Liver (tissue), 9 donors: ENCODE results near the gene DMTF1. TPM values are rescaled to one million over a fixed set of nuclear protein-coding genes. Genes with fewer than 3 reads are reported as not detected.

Experiments used
- DNase-seq: peaks from one replicate; pipeline ENCODE4 v3.0.0-alpha.2; 2017; ENCODE audit warnings: low spot score
- H3K27ac ChIP-seq, 2 donors: one replicate each; pipeline ENCODE4 v1.7.0; 2013; ENCODE audit warnings: inconsistent platforms in 2 of 2, low read length in 2 of 2, control low read depth in 1 of 2, low read depth in 1 of 2, mild to moderate bottlenecking in 1 of 2
- H3K27me3 ChIP-seq, 4 donors: one replicate each; pipeline versions ENCODE4 v1.6.1 to v1.7.0; 2013; ENCODE audit warnings: low read length in 3 of 4, inconsistent platforms in 1 of 4, mild to moderate bottlenecking in 1 of 4, moderate library complexity in 1 of 4; ENCODE audit not compliant: control insufficient read depth in 4 of 4, insufficient read depth in 4 of 4
- H3K36me3 ChIP-seq, 4 donors: one replicate each; pipeline versions ENCODE4 v1.6.1 to v1.7.0; 2013; ENCODE audit warnings: low read length in 3 of 4, mild to moderate bottlenecking in 3 of 4, low read depth in 1 of 4, moderate library complexity in 1 of 4; ENCODE audit not compliant: control insufficient read depth in 4 of 4, insufficient read depth in 3 of 4
- H3K4me1 ChIP-seq, 4 donors: one replicate each; pipeline versions ENCODE4 v1.6.1 to v1.7.0; 2013; ENCODE audit warnings: low read length in 3 of 4, mild to moderate bottlenecking in 3 of 4, moderate library complexity in 1 of 4; ENCODE audit not compliant: control insufficient read depth in 4 of 4, insufficient read depth in 4 of 4
- H3K4me3 ChIP-seq, 3 donors: one replicate each; pipeline versions ENCODE4 v1.6.1 to v1.7.0; 2013; ENCODE audit warnings: low read length in 3 of 3, control low read depth in 1 of 3, low read depth in 1 of 3, mild to moderate bottlenecking in 1 of 3
- H3K9ac ChIP-seq, 2 donors: one replicate each; pipeline ENCODE4 v1.7.0; 2013; ENCODE audit warnings: low read length in 2 of 2, mild to moderate bottlenecking in 2 of 2, moderate library complexity in 2 of 2, control low read depth in 1 of 2, low read depth in 1 of 2
- H3K9me3 ChIP-seq, 4 donors: one replicate each; pipeline versions ENCODE4 v1.6.1 to v1.7.0; 2013; ENCODE audit warnings: low read length in 3 of 4; ENCODE audit not compliant: control insufficient read depth in 4 of 4
- CTCF ChIP-seq: fragments of 150-350 bp; IDR thresholded peaks from 2 replicates; pipeline ENCODE4 v1.5.1; 2017; ENCODE audit warnings: improper control_type of control experiment, low read depth, low read length; ENCODE audit not compliant: missing input control
- EGR1 ChIP-seq, 2 donors: IDR thresholded peaks; 2 replicates each; pipeline ENCODE4 v1.6.1; 2016 to 2018; ENCODE audit warnings: antibody characterized with exemption in 2 of 2, low read depth in 2 of 2
- FOXA1 ChIP-seq: IDR thresholded peaks from 2 replicates; pipeline ENCODE4 v1.6.1; 2016; ENCODE audit warnings: antibody characterized with exemption
- FOXA2 ChIP-seq: IDR thresholded peaks from 2 replicates; pipeline ENCODE4 v1.6.1; 2016; ENCODE audit warnings: antibody characterized with exemption
- GABPA ChIP-seq, 2 donors: IDR thresholded peaks in 1 of 2; conservative IDR thresholded peaks in 1 of 2; 2 replicates each; pipeline ENCODE4 v1.6.1; 2016; ENCODE audit warnings: antibody characterized with exemption in 2 of 2, mild to moderate bottlenecking in 1 of 2, moderate library complexity in 1 of 2
- HNF4A ChIP-seq, 2 donors: conservative IDR thresholded peaks; 2 replicates each; pipeline ENCODE4 v1.6.1; 2016; ENCODE audit warnings: antibody characterized with exemption in 2 of 2, mild to moderate bottlenecking in 2 of 2
- HNF4G ChIP-seq: IDR thresholded peaks from 2 replicates; pipeline ENCODE4 v1.6.1; 2016; ENCODE audit warnings: antibody characterized with exemption
- JUND ChIP-seq, 2 donors: IDR thresholded peaks; 2 replicates each; pipeline ENCODE4 v1.6.1; 2016; ENCODE audit warnings: antibody characterized with exemption in 2 of 2
- NR2F2 ChIP-seq: IDR thresholded peaks from 2 replicates; pipeline ENCODE4 v1.6.1; 2016; ENCODE audit warnings: antibody characterized with exemption
- RAD21 ChIP-seq, 2 donors: IDR thresholded peaks; 2 replicates each; pipeline ENCODE4 v1.6.1; 2016; ENCODE audit warnings: antibody characterized with exemption in 2 of 2, mild to moderate bottlenecking in 2 of 2
- RXRA ChIP-seq, 2 donors: IDR thresholded peaks; 2 replicates each; pipeline ENCODE4 v1.6.1; 2017 to 2018; ENCODE audit warnings: antibody characterized with exemption in 2 of 2, mild to moderate bottlenecking in 1 of 2
- SP1 ChIP-seq: IDR thresholded peaks from 2 replicates; pipeline ENCODE4 v1.6.1; 2018; ENCODE audit warnings: antibody characterized with exemption, mild to moderate bottlenecking
- TAF1 ChIP-seq: conservative IDR thresholded peaks from 2 replicates; pipeline ENCODE4 v1.6.1; 2016; ENCODE audit warnings: antibody characterized with exemption, mild to moderate bottlenecking
- YY1 ChIP-seq: IDR thresholded peaks from 2 replicates; pipeline ENCODE4 v1.6.1; 2016; ENCODE audit warnings: antibody characterized with exemption, mild to moderate bottlenecking
- WGBS: extraction: QIAGEN DNeasy Blood & Tissue Kit; methylation state at CpG from one replicate; pipeline ENCODE4 v1.1.7; 2013; 5-methylcytosine and 5-hydroxymethylcytosine counted together
- polyA plus RNA-seq, 2 donors: library from polyadenylated mRNA; stranded (reverse) in 1 of 2; unstranded in 1 of 2; fragments of 200-250 nt in 1 of 2; fragments of >200 nt in 1 of 2; fragmentation: Nextera tagmentation in 1 of 2; extraction: Ambion mirVana in 1 of 2; gene quantifications; one replicate each; pipeline versions ENCODE4 v1.2.1 to v1.2.3, GENCODE V29; 2013 to 2015
- total RNA-seq, 2 donors: library from RNA; depleted of rRNA; stranded (reverse); fragments of >200 nt; gene quantifications; one replicate each; pipeline ENCODE4 v1.2.3, GENCODE V29; 2014
- TF ChIP-seq, protein P1 (sequence below): IDR thresholded peaks from 2 replicates; pipeline ENCODE4 v1.6.1; 2016; ENCODE audit warnings: antibody characterized with exemption, mild to moderate bottlenecking
- TF ChIP-seq, protein P2 (sequence below): IDR thresholded peaks from 2 replicates; pipeline ENCODE4 v1.6.1; 2016; ENCODE audit warnings: antibody characterized with exemption
- TF ChIP-seq, protein P3 (sequence below): IDR thresholded peaks from 2 replicates; pipeline ENCODE4 v1.6.1; 2016; ENCODE audit warnings: antibody characterized with exemption
- TF ChIP-seq, protein P4 (sequence below): IDR thresholded peaks from 2 replicates; pipeline ENCODE4 v1.6.1; 2016; ENCODE audit warnings: antibody characterized with exemption
- donor health status: healthy.
- donor health status: healthy.
- donor health status: healthy.
- donor health status: healthy.
- donor health status: healthy.

Gene DMTF1
- total and polyA plus RNA-seq, 4 donors: 6.5 to 54.6 (median 26.0) TPM

- 55% methylated on average over 4 of the region's 4 CpGs for WGBS
- no peaks in the 10 kb centered on the region for H3K36me3 ChIP-seq
- no peak overlapping the region for H3K9ac ChIP-seq
- no peak overlapping the region for H3K4me3 ChIP-seq
- no peaks in the 10 kb centered on the region for H3K9me3 ChIP-seq
- TF ChIP-seq RAD21 (IDR thresholded peaks at IDR 0.05) (no peak), HNF4G (no peak), JUND (IDR thresholded peaks at IDR 0.05) (no peak), FOXA2 (no peak), SP1 (no peak), RXRA (IDR thresholded peaks at IDR 0.05) (no peak), TAF1 (no peak), YY1 (no peak), NR2F2 (no peak), GABPA (IDR thresholded peaks at IDR 0.05 in 1 of 2, conservative IDR thresholded peaks at IDR 0.05 in 1 of 2) (no peak), CTCF (no peak), FOXA1 (no peak), EGR1 (IDR thresholded peaks at IDR 0.05; ENCODE audit: low read depth in 2 of 2) (no peak), HNF4A (conservative IDR thresholded peaks at IDR 0.05) (no peak)
- TF ChIP-seq, protein P1, sequence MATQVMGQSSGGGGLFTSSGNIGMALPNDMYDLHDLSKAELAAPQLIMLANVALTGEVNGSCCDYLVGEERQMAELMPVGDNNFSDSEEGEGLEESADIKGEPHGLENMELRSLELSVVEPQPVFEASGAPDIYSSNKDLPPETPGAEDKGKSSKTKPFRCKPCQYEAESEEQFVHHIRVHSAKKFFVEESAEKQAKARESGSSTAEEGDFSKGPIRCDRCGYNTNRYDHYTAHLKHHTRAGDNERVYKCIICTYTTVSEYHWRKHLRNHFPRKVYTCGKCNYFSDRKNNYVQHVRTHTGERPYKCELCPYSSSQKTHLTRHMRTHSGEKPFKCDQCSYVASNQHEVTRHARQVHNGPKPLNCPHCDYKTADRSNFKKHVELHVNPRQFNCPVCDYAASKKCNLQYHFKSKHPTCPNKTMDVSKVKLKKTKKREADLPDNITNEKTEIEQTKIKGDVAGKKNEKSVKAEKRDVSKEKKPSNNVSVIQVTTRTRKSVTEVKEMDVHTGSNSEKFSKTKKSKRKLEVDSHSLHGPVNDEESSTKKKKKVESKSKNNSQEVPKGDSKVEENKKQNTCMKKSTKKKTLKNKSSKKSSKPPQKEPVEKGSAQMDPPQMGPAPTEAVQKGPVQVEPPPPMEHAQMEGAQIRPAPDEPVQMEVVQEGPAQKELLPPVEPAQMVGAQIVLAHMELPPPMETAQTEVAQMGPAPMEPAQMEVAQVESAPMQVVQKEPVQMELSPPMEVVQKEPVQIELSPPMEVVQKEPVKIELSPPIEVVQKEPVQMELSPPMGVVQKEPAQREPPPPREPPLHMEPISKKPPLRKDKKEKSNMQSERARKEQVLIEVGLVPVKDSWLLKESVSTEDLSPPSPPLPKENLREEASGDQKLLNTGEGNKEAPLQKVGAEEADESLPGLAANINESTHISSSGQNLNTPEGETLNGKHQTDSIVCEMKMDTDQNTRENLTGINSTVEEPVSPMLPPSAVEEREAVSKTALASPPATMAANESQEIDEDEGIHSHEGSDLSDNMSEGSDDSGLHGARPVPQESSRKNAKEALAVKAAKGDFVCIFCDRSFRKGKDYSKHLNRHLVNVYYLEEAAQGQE: no peak
- TF ChIP-seq, protein P2, sequence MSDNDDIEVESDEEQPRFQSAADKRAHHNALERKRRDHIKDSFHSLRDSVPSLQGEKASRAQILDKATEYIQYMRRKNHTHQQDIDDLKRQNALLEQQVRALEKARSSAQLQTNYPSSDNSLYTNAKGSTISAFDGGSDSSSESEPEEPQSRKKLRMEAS: no peak
- TF ChIP-seq, protein P3, sequence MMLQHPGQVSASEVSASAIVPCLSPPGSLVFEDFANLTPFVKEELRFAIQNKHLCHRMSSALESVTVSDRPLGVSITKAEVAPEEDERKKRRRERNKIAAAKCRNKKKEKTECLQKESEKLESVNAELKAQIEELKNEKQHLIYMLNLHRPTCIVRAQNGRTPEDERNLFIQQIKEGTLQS: no peak
- TF ChIP-seq, protein P4, sequence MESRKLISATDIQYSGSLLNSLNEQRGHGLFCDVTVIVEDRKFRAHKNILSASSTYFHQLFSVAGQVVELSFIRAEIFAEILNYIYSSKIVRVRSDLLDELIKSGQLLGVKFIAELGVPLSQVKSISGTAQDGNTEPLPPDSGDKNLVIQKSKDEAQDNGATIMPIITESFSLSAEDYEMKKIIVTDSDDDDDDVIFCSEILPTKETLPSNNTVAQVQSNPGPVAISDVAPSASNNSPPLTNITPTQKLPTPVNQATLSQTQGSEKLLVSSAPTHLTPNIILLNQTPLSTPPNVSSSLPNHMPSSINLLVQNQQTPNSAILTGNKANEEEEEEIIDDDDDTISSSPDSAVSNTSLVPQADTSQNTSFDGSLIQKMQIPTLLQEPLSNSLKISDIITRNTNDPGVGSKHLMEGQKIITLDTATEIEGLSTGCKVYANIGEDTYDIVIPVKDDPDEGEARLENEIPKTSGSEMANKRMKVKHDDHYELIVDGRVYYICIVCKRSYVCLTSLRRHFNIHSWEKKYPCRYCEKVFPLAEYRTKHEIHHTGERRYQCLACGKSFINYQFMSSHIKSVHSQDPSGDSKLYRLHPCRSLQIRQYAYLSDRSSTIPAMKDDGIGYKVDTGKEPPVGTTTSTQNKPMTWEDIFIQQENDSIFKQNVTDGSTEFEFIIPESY: no peak
- H3K4me1 ChIP-seq: no peaks in the 10 kb centered on the region
- no peaks in the 10 kb centered on the region for H3K27me3 ChIP-seq
- DNase-seq: no peak
- H3K27ac ChIP-seq: no peak overlapping the region
These were observed 23.4 kb upstream of the DMTF1 start for GRCh38 chr7:87128861-87129267.
